Panc1 (cell line): ENCODE data around the gene JAZF1. TPM values are rescaled to one million over a fixed set of nuclear protein-coding genes. Genes with fewer than 3 reads are reported as not detected.

ENCODE experiments used
- ATAC-seq: fragments of 200-7000 bp; cut with Tn5 transposase; 2 replicates; pipeline ENCODE4 v1.9.1; 2020; ENCODE audit warnings: mild to moderate bottlenecking, moderate library complexity
- BruUV-seq: library from RNA; stranded (reverse); fragments of 400-500 nt; replicated peaks from 2 replicates; lab custom pipeline; 2021; lab: Mats Ljungman, UMichigan
- CTCF ChIA-PET: fragments of 300-600 bp; sonication (Branson Sonifier 250); formaldehyde crosslinking; loops from one replicate; lab custom pipeline; 2022; ENCODE audit warnings: antibody characterized with exemption; lab: Charles Lee
- POLR2A ChIA-PET: fragments of 300-600 bp; sonication (Branson Sonifier 250); formaldehyde crosslinking; loops from one replicate; lab custom pipeline; 2022; ENCODE audit warnings: antibody characterized with exemption; lab: Charles Lee
- DNase-seq: peaks from one replicate; pipeline ENCODE4 v3.0.0-alpha.2; 2010; ENCODE audit warnings: low read depth, low spot score
- H3K27ac ChIP-seq: 2 replicates; pipeline ENCODE4 v1.5.1; 2011; ENCODE audit warnings: mild to moderate bottlenecking, low read length, inconsistent platforms
- H3K27me3 ChIP-seq: fragments of 200-500 bp; sonication (Bioruptor generic); 2 replicates; pipeline ENCODE4 v1.6.0; 2014; ENCODE audit warnings: low read length, inconsistent platforms; ENCODE audit not compliant: control insufficient read depth, insufficient read depth
- H3K36me3 ChIP-seq: fragments of 200-500 bp; sonication (Bioruptor generic); 2 replicates; pipeline ENCODE4 v1.5.1; 2014; ENCODE audit warnings: inconsistent platforms, mild to moderate bottlenecking, low read length, moderate library complexity; ENCODE audit not compliant: control insufficient read depth, insufficient read depth
- H3K4me1 ChIP-seq: 2 replicates; pipeline ENCODE4 v1.5.1; 2011; ENCODE audit warnings: inconsistent platforms, mild to moderate bottlenecking, low read length, moderate library complexity; ENCODE audit not compliant: control insufficient read depth, insufficient read depth
- H3K4me3 ChIP-seq, 2 experiments: 2 replicates each; pipeline ENCODE4 v1.5.1; 2011 to 2012; ENCODE audit warnings: low read depth in 2 of 2, low read length in 2 of 2, mild to moderate bottlenecking in 2 of 2, inconsistent platforms in 1 of 2, moderate library complexity in 1 of 2
- H3K9me3 ChIP-seq: fragments of 200-500 bp; sonication (Bioruptor generic); 2 replicates; pipeline ENCODE4 v1.5.1; 2014; ENCODE audit warnings: low read depth, mild to moderate bottlenecking, inconsistent platforms, low read length, moderate library complexity; ENCODE audit not compliant: control insufficient read depth, insufficient read depth
- POLR2AphosphoS5 ChIP-seq: IDR thresholded peaks from 2 replicates; pipeline ENCODE4 v1.6.1; 2012; ENCODE audit warnings: mild to moderate bottlenecking, low read depth, low read length, moderate library complexity
- SIN3A ChIP-seq: IDR thresholded peaks from 2 replicates; pipeline ENCODE4 v1.6.1; 2012; ENCODE audit warnings: low read depth, mild to moderate bottlenecking, low read length, moderate library complexity, borderline replicate concordance; ENCODE audit not compliant: insufficient read depth
- TCF7L2 ChIP-seq: IDR thresholded peaks from 2 replicates; pipeline ENCODE4 v1.6.1; 2011; ENCODE audit warnings: mild to moderate bottlenecking, low read depth, low read length, inconsistent platforms
- in situ Hi-C: cut with HindIII; loops from 2 replicates; pipeline ENCODE4 v1.10.0; 2016; ENCODE audit warnings: low sequenced_read_pairs, low pct_unique_long_range_greater_than_20kb
- intact Hi-C: fragments of 100-400 bp; cut with micrococcal nuclease; formaldehyde crosslinking; loops from one replicate; pipeline ENCODE4 v1.10.0; 2022; ENCODE audit not compliant: unreplicated experiment
- total RNA-seq: library from RNA; stranded (reverse); gene quantifications from one replicate; pipeline ENCODE4 v1.2.1, GENCODE V29; 2021; ENCODE audit not compliant: unreplicated experiment
- TF ChIP-seq, protein P1 (sequence below): fragments of 450-650 bp; IDR thresholded peaks from 2 replicates; pipeline ENCODE4 v1.5.1; 2017; ENCODE audit warnings: mild to moderate bottlenecking
- TF ChIP-seq, protein P2 (sequence below), 2 experiments: IDR thresholded peaks; 2 replicates each; pipeline ENCODE4 v1.6.1; 2011 to 2012; ENCODE audit warnings: low read depth in 2 of 2, control low read depth in 1 of 2, low read length in 1 of 2, mild to moderate bottlenecking in 1 of 2, moderate library complexity in 1 of 2; ENCODE audit not compliant: insufficient read depth in 1 of 2

The JAZF1 gene
- total RNA-seq, 1 experiment from 2014 or later = 8.8 TPM

GRCh38 chr7:27921081-27921836 is 259.3 kb downstream of the JAZF1 start:
- CTCF ChIA-PET = interaction anchor here (0.6 to 1.2 kb wide), 11 partner anchors 60 to 701 kb away, joined by 3 to 9 read pairs (median 6); no protein-coding TSS in a partner anchor
- Histone ChIP-seq H3K27ac (peak overlapping the region; percentile 52), H3K36me3 (no peaks in the 10 kb centered on the region), H3K4me3 (peak overlapping the region in 1 of 2 experiments; percentile 22; a peak in 1 of 4 replicates), H3K9me3 (no peaks in the 10 kb centered on the region), H3K27me3 (no peaks in the 10 kb centered on the region), H3K4me1 (peaks cover 18% of the 10 kb centered on the region; the same call in 1 of the 2 replicates)
- POLR2A ChIA-PET = no interaction called here
- intact Hi-C loops = loop anchor here (2.0 to 10.0 kb wide), 3 partner anchors 174 to 724 kb away; no protein-coding TSS in a partner anchor
- TF ChIP-seq, protein P1, sequence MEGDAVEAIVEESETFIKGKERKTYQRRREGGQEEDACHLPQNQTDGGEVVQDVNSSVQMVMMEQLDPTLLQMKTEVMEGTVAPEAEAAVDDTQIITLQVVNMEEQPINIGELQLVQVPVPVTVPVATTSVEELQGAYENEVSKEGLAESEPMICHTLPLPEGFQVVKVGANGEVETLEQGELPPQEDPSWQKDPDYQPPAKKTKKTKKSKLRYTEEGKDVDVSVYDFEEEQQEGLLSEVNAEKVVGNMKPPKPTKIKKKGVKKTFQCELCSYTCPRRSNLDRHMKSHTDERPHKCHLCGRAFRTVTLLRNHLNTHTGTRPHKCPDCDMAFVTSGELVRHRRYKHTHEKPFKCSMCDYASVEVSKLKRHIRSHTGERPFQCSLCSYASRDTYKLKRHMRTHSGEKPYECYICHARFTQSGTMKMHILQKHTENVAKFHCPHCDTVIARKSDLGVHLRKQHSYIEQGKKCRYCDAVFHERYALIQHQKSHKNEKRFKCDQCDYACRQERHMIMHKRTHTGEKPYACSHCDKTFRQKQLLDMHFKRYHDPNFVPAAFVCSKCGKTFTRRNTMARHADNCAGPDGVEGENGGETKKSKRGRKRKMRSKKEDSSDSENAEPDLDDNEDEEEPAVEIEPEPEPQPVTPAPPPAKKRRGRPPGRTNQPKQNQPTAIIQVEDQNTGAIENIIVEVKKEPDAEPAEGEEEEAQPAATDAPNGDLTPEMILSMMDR = peak; percentile 75
- no peak for TF ChIP-seq SIN3A
- DNase-seq = peak; percentile 61
- BruUV-seq = no TSS peak
- ATAC-seq = peak; percentile 82
- in situ Hi-C loops = no loop called here

DNA sequence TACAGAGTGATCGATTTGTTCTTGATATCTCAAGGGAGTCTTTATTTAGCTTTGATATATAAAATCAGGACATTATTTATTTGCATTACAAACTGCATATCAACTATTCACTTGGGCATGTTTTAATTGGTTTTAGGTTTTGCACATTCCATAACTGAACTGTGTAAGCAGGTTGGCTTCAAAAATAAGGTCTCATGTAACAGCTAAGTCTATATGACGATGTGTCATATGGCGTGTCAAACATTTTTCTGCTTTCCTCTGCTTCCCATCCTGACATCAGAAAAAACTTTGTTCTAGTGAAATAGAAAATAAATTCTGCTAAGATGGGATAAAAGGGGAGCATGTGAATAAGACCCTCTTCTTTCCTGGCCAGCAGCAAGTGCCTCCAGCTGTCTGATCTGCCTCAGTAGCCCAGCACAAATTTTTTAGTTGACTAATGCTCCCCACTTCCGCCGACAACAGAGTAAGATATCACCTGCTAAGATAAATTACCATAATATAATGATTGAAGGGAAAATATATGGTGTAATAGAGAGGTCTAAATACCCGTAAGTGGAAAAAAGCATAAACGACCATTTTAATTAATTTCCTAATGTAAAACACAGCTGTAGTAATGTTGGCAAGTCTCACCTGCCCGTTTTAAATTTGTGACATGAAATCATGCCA is 260.2 kb downstream of the JAZF1 start:
- no peaks in the 10 kb centered on the region for H3K27me3 ChIP-seq
- no peak for TF ChIP-seq POLR2AphosphoS5
- no peak for TF ChIP-seq TCF7L2
- TF ChIP-seq, protein P2, sequence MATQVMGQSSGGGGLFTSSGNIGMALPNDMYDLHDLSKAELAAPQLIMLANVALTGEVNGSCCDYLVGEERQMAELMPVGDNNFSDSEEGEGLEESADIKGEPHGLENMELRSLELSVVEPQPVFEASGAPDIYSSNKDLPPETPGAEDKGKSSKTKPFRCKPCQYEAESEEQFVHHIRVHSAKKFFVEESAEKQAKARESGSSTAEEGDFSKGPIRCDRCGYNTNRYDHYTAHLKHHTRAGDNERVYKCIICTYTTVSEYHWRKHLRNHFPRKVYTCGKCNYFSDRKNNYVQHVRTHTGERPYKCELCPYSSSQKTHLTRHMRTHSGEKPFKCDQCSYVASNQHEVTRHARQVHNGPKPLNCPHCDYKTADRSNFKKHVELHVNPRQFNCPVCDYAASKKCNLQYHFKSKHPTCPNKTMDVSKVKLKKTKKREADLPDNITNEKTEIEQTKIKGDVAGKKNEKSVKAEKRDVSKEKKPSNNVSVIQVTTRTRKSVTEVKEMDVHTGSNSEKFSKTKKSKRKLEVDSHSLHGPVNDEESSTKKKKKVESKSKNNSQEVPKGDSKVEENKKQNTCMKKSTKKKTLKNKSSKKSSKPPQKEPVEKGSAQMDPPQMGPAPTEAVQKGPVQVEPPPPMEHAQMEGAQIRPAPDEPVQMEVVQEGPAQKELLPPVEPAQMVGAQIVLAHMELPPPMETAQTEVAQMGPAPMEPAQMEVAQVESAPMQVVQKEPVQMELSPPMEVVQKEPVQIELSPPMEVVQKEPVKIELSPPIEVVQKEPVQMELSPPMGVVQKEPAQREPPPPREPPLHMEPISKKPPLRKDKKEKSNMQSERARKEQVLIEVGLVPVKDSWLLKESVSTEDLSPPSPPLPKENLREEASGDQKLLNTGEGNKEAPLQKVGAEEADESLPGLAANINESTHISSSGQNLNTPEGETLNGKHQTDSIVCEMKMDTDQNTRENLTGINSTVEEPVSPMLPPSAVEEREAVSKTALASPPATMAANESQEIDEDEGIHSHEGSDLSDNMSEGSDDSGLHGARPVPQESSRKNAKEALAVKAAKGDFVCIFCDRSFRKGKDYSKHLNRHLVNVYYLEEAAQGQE (IDR thresholded peaks at IDR 0.05; ENCODE audit: insufficient read depth in 1 of 2, low read depth in 2 of 2, low read length in 1 of 2) = no peak
- TF ChIP-seq, protein P1 = no peak
- TF ChIP-seq SIN3A = no peak
- in situ Hi-C loops = no loop called here
- CTCF ChIA-PET = interaction anchor here (0.6 to 1.2 kb wide), 5 partner anchors 59 to 468 kb away, joined by 3 to 7 read pairs (median 3); no protein-coding TSS in a partner anchor
- BruUV-seq = no TSS peak
- H3K9me3 ChIP-seq = no peaks in the 10 kb centered on the region
- DNase-seq (no peak), ATAC-seq (no peak)
- intact Hi-C loops = loop anchor here (2.0 to 10.0 kb wide), 3 partner anchors 174 to 724 kb away; no protein-coding TSS in a partner anchor
- H3K4me3 ChIP-seq = no peak overlapping the region
- H3K36me3 ChIP-seq = no peaks in the 10 kb centered on the region
- peaks cover 18% of the 10 kb centered on the region; the same call in 1 of the 2 replicates for H3K4me1 ChIP-seq
- POLR2A ChIA-PET = no interaction called here
- H3K27ac ChIP-seq = peak overlapping the region; percentile 52
